Measurements from ENCODE around the gene CNN1. TPM values are rescaled to one million over a fixed set of nuclear protein-coding genes. Genes with fewer than 3 reads are reported as not detected.

Gene CNN1
- total and polyA plus RNA-seq, 2 of the 13 experiments (the other 11 are each of a cell fraction or from before 2014, with no cell fraction given): 0.70 to 1.1 TPM

DNA sequence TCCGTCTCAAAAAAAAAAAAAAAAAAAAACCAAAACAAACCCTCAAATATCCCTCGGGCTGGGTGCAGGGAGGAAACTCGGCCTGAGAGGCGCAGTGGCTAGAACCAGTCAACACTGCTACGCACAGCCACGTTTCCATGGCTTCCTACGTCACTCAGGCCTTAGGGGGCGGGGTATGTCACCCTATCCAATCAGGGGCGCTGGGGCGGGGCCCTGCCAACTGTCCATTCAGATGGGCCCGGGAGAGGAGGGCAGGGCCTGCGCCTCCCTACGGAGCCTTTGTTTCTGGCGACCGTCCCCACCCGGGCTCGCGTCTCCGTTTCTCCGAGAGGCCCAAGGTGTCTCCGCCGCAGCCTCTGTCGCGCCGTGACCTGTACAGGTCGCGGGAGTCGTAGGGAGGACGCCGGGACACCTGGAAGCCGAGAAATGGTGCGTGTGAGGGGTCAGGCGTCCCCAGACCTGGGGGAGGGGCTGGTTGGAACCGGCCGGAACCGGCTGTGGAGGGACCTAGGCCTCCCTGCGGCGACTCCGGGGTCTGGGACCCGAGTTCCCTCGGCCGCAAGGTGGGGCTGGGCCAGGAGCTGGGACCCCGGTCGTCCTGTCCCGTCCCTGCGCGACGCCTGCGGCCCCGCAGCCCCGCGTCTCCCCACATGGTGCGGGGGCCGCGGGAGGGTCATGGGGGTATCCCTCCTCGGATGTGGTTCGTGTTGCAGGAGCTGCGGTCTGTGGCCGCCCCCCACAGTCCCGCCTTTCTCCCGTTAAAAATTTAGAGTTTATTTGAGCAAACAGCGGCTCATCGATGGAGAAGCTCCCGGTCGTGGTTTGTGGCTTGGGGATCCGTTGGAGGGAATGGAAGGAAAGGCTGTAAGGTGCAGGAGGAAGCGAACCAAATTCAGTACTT is 58.8 kb downstream of the CNN1 start, which contains the start of gene ZNF627 (continued):
- TF ChIP-seq, protein P1, sequence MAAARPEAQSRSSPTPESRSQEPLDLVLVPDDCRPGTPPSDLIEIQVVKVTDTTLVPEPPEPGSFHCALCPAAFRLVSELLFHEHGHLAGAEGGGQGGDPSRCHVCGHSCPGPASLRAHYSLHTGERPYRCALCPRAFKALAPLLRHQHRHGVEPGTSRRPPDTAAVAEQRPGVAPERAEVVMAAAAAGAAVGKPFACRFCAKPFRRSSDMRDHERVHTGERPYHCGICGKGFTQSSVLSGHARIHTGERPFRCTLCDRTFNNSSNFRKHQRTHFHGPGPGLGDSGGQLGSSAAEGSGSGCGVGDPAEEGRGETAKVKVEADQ (CRISPR knock-in tag; IDR thresholded peaks at IDR 0.05; ENCODE audit: borderline replicate concordance): peak; percentile 74; the same call in 1 of the 2 replicates
- TF ChIP-seq, protein P2, sequence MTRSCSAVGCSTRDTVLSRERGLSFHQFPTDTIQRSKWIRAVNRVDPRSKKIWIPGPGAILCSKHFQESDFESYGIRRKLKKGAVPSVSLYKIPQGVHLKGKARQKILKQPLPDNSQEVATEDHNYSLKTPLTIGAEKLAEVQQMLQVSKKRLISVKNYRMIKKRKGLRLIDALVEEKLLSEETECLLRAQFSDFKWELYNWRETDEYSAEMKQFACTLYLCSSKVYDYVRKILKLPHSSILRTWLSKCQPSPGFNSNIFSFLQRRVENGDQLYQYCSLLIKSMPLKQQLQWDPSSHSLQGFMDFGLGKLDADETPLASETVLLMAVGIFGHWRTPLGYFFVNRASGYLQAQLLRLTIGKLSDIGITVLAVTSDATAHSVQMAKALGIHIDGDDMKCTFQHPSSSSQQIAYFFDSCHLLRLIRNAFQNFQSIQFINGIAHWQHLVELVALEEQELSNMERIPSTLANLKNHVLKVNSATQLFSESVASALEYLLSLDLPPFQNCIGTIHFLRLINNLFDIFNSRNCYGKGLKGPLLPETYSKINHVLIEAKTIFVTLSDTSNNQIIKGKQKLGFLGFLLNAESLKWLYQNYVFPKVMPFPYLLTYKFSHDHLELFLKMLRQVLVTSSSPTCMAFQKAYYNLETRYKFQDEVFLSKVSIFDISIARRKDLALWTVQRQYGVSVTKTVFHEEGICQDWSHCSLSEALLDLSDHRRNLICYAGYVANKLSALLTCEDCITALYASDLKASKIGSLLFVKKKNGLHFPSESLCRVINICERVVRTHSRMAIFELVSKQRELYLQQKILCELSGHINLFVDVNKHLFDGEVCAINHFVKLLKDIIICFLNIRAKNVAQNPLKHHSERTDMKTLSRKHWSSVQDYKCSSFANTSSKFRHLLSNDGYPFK (CRISPR knock-in tag; IDR thresholded peaks at IDR 0.05; ENCODE audit: borderline replicate concordance): peak; percentile 93
- TF ChIP-seq RFX3 (CRISPR knock-in tag; IDR thresholded peaks at IDR 0.05) (0 out of 2 replicates have a peak, but pooled peaks have one; percentile 44), SRY (CRISPR knock-in tag; IDR thresholded peaks at IDR 0.05) (peak; percentile 95), POLR2AphosphoS2 (IDR thresholded peaks at IDR 0.05; ENCODE audit: low read depth, low read length) (0 out of 2 replicates have a peak, but pooled peaks have one; percentile 64), KAT8 (CRISPR knock-in tag; IDR thresholded peaks at IDR 0.05) (peak; percentile 86), CHD2 (IDR thresholded peaks at IDR 0.05; ENCODE audit: low read depth, low read length) (peak; percentile 57; the same call in 1 of the 2 replicates), AHR (CRISPR knock-in tag; IDR thresholded peaks at IDR 0.05) (peak; percentile 46; the same call in 1 of the 2 replicates), SP1 (IDR thresholded peaks at IDR 0.05) (no peak), SP1 (CRISPR knock-in tag; IDR thresholded peaks at IDR 0.05) (peak; percentile 91), ZNF253 (CRISPR knock-in tag; IDR thresholded peaks at IDR 0.05; ENCODE audit: borderline replicate concordance) (peak; percentile 67; the same call in 1 of the 2 replicates), RBFOX2 (IDR thresholded peaks at IDR 0.05; ENCODE audit: low read depth, low read length) (peak; percentile 98), ZFP36L1 (CRISPR knock-in tag; IDR thresholded peaks at IDR 0.05) (0 out of 2 replicates have a peak, but pooled peaks have one; percentile 62)
- TF ChIP-seq, protein P3, sequence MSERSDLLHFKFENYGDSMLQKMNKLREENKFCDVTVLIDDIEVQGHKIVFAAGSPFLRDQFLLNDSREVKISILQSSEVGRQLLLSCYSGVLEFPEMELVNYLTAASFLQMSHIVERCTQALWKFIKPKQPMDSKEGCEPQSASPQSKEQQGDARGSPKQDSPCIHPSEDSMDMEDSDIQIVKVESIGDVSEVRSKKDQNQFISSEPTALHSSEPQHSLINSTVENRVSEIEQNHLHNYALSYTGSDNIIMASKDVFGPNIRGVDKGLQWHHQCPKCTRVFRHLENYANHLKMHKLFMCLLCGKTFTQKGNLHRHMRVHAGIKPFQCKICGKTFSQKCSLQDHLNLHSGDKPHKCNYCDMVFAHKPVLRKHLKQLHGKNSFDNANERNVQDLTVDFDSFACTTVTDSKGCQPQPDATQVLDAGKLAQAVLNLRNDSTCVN (CRISPR knock-in tag; IDR thresholded peaks at IDR 0.05; ENCODE audit: borderline replicate concordance): peak; percentile 56; the same call in 1 of the 2 replicates
- TF ChIP-seq, protein P4, sequence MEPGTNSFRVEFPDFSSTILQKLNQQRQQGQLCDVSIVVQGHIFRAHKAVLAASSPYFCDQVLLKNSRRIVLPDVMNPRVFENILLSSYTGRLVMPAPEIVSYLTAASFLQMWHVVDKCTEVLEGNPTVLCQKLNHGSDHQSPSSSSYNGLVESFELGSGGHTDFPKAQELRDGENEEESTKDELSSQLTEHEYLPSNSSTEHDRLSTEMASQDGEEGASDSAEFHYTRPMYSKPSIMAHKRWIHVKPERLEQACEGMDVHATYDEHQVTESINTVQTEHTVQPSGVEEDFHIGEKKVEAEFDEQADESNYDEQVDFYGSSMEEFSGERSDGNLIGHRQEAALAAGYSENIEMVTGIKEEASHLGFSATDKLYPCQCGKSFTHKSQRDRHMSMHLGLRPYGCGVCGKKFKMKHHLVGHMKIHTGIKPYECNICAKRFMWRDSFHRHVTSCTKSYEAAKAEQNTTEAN (CRISPR knock-in tag; conservative IDR thresholded peaks at IDR 0.05): peak; percentile 18; the same call in 1 of the 2 replicates
- TF ChIP-seq, protein P5, sequence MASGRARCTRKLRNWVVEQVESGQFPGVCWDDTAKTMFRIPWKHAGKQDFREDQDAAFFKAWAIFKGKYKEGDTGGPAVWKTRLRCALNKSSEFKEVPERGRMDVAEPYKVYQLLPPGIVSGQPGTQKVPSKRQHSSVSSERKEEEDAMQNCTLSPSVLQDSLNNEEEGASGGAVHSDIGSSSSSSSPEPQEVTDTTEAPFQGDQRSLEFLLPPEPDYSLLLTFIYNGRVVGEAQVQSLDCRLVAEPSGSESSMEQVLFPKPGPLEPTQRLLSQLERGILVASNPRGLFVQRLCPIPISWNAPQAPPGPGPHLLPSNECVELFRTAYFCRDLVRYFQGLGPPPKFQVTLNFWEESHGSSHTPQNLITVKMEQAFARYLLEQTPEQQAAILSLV (CRISPR knock-in tag; IDR thresholded peaks at IDR 0.05; ENCODE audit: borderline replicate concordance): peak; percentile 93
- TF ChIP-seq, protein P6, sequence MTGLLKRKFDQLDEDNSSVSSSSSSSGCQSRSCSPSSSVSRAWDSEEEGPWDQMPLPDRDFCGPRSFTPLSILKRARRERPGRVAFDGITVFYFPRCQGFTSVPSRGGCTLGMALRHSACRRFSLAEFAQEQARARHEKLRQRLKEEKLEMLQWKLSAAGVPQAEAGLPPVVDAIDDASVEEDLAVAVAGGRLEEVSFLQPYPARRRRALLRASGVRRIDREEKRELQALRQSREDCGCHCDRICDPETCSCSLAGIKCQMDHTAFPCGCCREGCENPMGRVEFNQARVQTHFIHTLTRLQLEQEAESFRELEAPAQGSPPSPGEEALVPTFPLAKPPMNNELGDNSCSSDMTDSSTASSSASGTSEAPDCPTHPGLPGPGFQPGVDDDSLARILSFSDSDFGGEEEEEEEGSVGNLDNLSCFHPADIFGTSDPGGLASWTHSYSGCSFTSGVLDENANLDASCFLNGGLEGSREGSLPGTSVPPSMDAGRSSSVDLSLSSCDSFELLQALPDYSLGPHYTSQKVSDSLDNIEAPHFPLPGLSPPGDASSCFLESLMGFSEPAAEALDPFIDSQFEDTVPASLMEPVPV (CRISPR knock-in tag; IDR thresholded peaks at IDR 0.05): peak; percentile 46; the same call in 1 of the 2 replicates

Measured in HepG2 (cell line).